Measurements from ENCODE around the gene ZNF76. TPM values are rescaled to one million over a fixed set of nuclear protein-coding genes. Genes with fewer than 3 reads are reported as not detected.

Gene ZNF76
- total RNA-seq, 4 donors from 2014 or later: 18.9 to 56.1 (median 41.1) TPM

- Histone ChIP-seq H3K9me3 (no peaks in the 10 kb centered on the region), H3K27ac (no peak overlapping the region), H3K36me3 (no peaks in the 10 kb centered on the region), H3K4me1 (no peaks in the 10 kb centered on the region), H3K27me3 (no peaks in the 10 kb centered on the region), H3K4me3 (no peak overlapping the region)
- intact Hi-C loops (cut with DNase I; ENCODE audit: low total_unique reads): no loop called here
- TF ChIP-seq, protein P1, sequence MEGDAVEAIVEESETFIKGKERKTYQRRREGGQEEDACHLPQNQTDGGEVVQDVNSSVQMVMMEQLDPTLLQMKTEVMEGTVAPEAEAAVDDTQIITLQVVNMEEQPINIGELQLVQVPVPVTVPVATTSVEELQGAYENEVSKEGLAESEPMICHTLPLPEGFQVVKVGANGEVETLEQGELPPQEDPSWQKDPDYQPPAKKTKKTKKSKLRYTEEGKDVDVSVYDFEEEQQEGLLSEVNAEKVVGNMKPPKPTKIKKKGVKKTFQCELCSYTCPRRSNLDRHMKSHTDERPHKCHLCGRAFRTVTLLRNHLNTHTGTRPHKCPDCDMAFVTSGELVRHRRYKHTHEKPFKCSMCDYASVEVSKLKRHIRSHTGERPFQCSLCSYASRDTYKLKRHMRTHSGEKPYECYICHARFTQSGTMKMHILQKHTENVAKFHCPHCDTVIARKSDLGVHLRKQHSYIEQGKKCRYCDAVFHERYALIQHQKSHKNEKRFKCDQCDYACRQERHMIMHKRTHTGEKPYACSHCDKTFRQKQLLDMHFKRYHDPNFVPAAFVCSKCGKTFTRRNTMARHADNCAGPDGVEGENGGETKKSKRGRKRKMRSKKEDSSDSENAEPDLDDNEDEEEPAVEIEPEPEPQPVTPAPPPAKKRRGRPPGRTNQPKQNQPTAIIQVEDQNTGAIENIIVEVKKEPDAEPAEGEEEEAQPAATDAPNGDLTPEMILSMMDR (IDR thresholded peaks at IDR 0.05): no peak
- TF ChIP-seq POLR2A (IDR thresholded peaks at IDR 0.05): no peak
- DNase-seq: no peak
Observed at GRCh38 chr6:35219683-35220326, 39.7 kb upstream of the ZNF76 start.

DNA sequence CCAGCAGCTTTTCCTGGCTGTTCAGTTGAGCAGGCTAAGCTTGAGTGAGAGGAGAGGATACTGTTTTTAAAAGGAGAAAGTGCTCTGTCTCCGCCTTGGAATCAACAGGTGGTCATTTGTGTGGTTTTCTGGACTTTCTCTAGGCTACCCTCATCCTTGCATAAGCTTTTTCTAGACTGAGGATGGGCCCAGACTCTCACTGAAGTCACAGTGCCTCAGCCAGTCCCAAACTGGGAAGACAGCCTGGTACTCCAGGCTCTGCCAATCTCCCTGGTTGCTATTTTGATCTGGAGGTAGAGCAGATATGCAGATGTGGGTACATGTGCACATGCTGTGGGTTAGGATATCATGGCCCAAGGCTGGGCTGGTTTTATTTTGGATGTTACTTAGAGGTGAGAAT lies 38.8 kb upstream of the ZNF76 start:
- no peaks in the 10 kb centered on the region for H3K27me3 ChIP-seq
- no peaks in the 10 kb centered on the region for H3K4me1 ChIP-seq
- H3K4me3 ChIP-seq: no peak overlapping the region
- H3K9me3 ChIP-seq: no peaks in the 10 kb centered on the region
- H3K27ac ChIP-seq: no peak overlapping the region
- no peak for DNase-seq
- intact Hi-C loops (cut with DNase I; ENCODE audit: low total_unique reads): no loop called here
- H3K36me3 ChIP-seq: no peaks in the 10 kb centered on the region
- TF ChIP-seq, protein P1 (IDR thresholded peaks at IDR 0.05): no peak
- no peak for TF ChIP-seq POLR2A (IDR thresholded peaks at IDR 0.05)

GRCh38 chr6:35223396-35223795 lies 36.1 kb upstream of the ZNF76 start:
- intact Hi-C loops (cut with DNase I; ENCODE audit: low total_unique reads): no loop called here
- no peaks in the 10 kb centered on the region for H3K36me3 ChIP-seq

DNA sequence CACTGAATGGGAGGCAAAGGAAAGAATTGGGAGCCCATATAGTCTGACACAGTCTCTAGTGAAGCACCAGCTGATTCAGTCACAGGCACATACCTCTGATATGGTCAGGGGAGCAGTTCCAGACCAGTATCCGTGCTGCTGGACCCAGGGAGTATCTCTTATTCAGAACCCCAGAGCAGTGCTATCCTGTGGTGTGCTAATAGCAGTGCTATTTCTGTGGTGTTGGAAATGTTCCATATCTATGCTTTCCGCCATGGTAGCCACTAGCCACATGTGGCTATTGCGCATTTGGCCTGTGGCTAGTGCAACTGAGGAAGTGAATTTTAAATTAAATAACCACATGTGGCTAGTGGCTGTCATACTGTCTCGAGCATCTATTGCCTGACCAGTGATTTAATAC lies 34.8 kb upstream of the ZNF76 start:
- H3K27me3 ChIP-seq: no peaks in the 10 kb centered on the region
- no peaks in the 10 kb centered on the region for H3K36me3 ChIP-seq
- no peak for DNase-seq
- no peaks in the 10 kb centered on the region for H3K4me1 ChIP-seq
- intact Hi-C loops (cut with DNase I; ENCODE audit: low total_unique reads): no loop called here
- no peak overlapping the region for H3K4me3 ChIP-seq
- H3K9me3 ChIP-seq: no peaks in the 10 kb centered on the region
- TF ChIP-seq POLR2A (IDR thresholded peaks at IDR 0.05): no peak
- TF ChIP-seq, protein P1 (IDR thresholded peaks at IDR 0.05): no peak
- H3K27ac ChIP-seq: no peak overlapping the region

More at GRCh38 chr6:35223396-35223795, 36.1 kb upstream of the ZNF76 start:
- no peak for TF ChIP-seq POLR2A (IDR thresholded peaks at IDR 0.05)
- TF ChIP-seq, protein P1 (IDR thresholded peaks at IDR 0.05): no peak
- DNase-seq: no peak
- H3K4me3 ChIP-seq: no peak overlapping the region
- no peaks in the 10 kb centered on the region for H3K9me3 ChIP-seq
- no peak overlapping the region for H3K27ac ChIP-seq
- H3K27me3 ChIP-seq: no peaks in the 10 kb centered on the region
- no peaks in the 10 kb centered on the region for H3K4me1 ChIP-seq

- no peaks in the 10 kb centered on the region for H3K4me1 ChIP-seq
- H3K27me3 ChIP-seq: no peaks in the 10 kb centered on the region
- TF ChIP-seq POLR2A (IDR thresholded peaks at IDR 0.05): no peak
- TF ChIP-seq, protein P1 (IDR thresholded peaks at IDR 0.05): no peak
- no peak overlapping the region for H3K4me3 ChIP-seq
- no peaks in the 10 kb centered on the region for H3K36me3 ChIP-seq
- no peak overlapping the region for H3K27ac ChIP-seq
- no peak for DNase-seq
- no peaks in the 10 kb centered on the region for H3K9me3 ChIP-seq
- intact Hi-C loops (cut with DNase I; ENCODE audit: low total_unique reads): no loop called here
Observed at GRCh38 chr6:35228481-35228880, 31.1 kb upstream of the ZNF76 start.
